Neutrophil (primary cell): ENCODE results near the gene CCDC142.
"Not testable (repeated sequence)": the region's sequence is repeated elsewhere in the genome, so short reads cannot be mapped to it uniquely, and the experiment has no call there.

Source experiments
- H3K27ac ChIP-seq: fragments of 200-600 bp; sonication (generic); 2 replicates; pipeline ENCODE4 v1.5.1; 2016; ENCODE audit warnings: mild to moderate bottlenecking, moderate library complexity
- H3K27me3 ChIP-seq: fragments of 200-600 bp; sonication (generic); 2 replicates; pipeline ENCODE4 v1.6.0; 2016; ENCODE audit warnings: mild to moderate bottlenecking
- H3K36me3 ChIP-seq: fragments of 200-600 bp; sonication (generic); 2 replicates; pipeline ENCODE4 v1.5.1; 2017
- H3K4me1 ChIP-seq, 2 experiments: fragments of 200-600 bp in 1 of 2; sonication (generic) in 1 of 2; 1 replicate in 1 of 2; 2 replicates in 1 of 2; pipeline versions ENCODE4 v1.5.1 to v1.6.1; 2013 to 2016; ENCODE audit warnings: low read depth in 1 of 2, low read length in 1 of 2, mild to moderate bottlenecking in 1 of 2, moderate library complexity in 1 of 2; ENCODE audit not compliant: control insufficient read depth in 1 of 2, insufficient read depth in 1 of 2
- H3K4me3 ChIP-seq, 2 experiments: fragments of 200-600 bp in 1 of 2; sonication (generic) in 1 of 2; 1 replicate in 1 of 2; 2 replicates in 1 of 2; pipeline ENCODE4 v1.5.1; 2013 to 2016; ENCODE audit warnings: low read depth in 1 of 2, low read length in 1 of 2, mild to moderate bottlenecking in 1 of 2, moderate library complexity in 1 of 2
- H3K9me3 ChIP-seq: fragments of 200-600 bp; sonication (generic); 2 replicates; pipeline ENCODE4 v1.5.1; 2016
- CTCF ChIP-seq: fragments of 200-600 bp; sonication (generic); IDR thresholded peaks from 2 replicates; pipeline ENCODE4 v1.5.1; 2016; ENCODE audit warnings: antibody characterized with exemption

The CCDC142 gene

GRCh38 chr2:74489906-74490305, 7.1 kb upstream of the CCDC142 start:
- no peaks in the 10 kb centered on the region for H3K4me1 ChIP-seq
- no peaks in the 10 kb centered on the region for H3K27me3 ChIP-seq
- TF ChIP-seq CTCF: no peak
- H3K9me3 ChIP-seq: no peaks in the 10 kb centered on the region
- H3K27ac ChIP-seq: no peak overlapping the region
- no peak overlapping the region for H3K4me3 ChIP-seq
- peaks cover 79% of the 10 kb centered on the region for H3K36me3 ChIP-seq

DNA sequence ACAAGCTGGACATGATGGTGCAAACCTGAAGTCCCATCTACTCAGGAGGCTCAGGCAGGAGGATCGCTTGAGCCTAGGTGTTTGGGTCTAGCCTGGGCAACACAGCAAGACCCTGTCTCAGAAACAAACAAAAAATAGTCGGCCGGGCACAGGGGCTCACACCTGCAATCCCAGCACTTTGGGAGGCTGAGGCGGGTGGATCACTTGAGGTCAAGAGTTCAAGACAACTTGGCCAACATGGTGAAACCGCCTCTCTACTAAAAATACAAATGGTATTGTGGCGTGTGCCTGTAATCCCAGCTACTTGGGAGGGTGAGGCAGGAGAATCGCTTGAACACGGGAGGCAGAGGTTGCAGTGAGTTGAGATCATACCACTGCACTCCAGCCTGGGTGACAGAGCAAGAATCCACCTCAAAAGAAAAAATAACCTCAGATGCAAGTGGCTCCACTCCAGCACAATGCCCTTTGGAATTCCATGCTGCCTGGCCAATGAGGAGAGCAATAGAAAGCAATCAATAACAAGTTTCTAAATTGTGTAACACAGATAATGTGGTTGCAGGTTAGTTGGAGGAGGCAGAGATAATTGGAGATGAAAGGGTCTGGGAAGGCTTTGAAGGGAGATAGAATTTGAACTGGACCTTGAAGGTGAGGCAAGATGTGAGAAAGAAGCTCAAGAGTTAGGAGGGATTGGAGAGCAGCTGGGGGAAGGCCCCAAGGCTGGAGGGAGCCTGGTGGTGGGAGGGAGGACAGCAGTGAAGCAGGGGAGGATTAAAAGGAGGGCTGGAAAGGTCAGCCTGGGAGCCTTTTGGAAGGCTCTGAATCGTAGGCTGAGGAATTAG, 6.1 kb upstream of the CCDC142 start:
- peaks cover 72% of the 10 kb centered on the region for H3K36me3 ChIP-seq
- no peak overlapping the region for H3K27ac ChIP-seq
- no peaks in the 10 kb centered on the region for H3K27me3 ChIP-seq
- H3K9me3 ChIP-seq: no peaks in the 10 kb centered on the region
- H3K4me1 ChIP-seq: peaks cover 0 to under 1% of the 10 kb centered on the region in 2 experiments
- no peak overlapping the region for H3K4me3 ChIP-seq
- no peak for TF ChIP-seq CTCF

GRCh38 chr2:74486141-74486540, 3.3 kb upstream of the CCDC142 start:
- peaks cover 46% of the 10 kb centered on the region for H3K36me3 ChIP-seq

GRCh38 chr2:74483675-74484164, 922 bp upstream of the CCDC142 start:
- H3K27ac ChIP-seq: peak overlapping the region; percentile 88
- H3K9me3 ChIP-seq, H3K27me3 ChIP-seq: not testable (repeated sequence)
- H3K4me1 ChIP-seq: peaks cover 23 to 28% of the 10 kb centered on the region in 2 experiments
- peak overlapping the region; percentile 95 to 100 for H3K4me3 ChIP-seq
- H3K36me3 ChIP-seq: peaks cover 31% of the 10 kb centered on the region

More at GRCh38 chr2:74486141-74486540, 3.3 kb upstream of the CCDC142 start:
- H3K27me3 ChIP-seq: no peaks in the 10 kb centered on the region
- H3K9me3 ChIP-seq: no peaks in the 10 kb centered on the region
- no peak for TF ChIP-seq CTCF
- peaks cover 17 to 23% of the 10 kb centered on the region in 2 experiments for H3K4me1 ChIP-seq
- H3K27ac ChIP-seq: no peak overlapping the region
- no peak overlapping the region for H3K4me3 ChIP-seq

- Histone ChIP-seq H3K4me3 (peak overlapping the region; percentile 95 to 100), H3K27ac (peak overlapping the region; percentile 88), H3K9me3 (no peaks in the 10 kb centered on the region), H3K36me3 (peaks cover 20% of the 10 kb centered on the region), H3K27me3 (no peaks in the 10 kb centered on the region), H3K4me1 (peaks cover 23 to 28% of the 10 kb centered on the region in 2 experiments)
- no peak for TF ChIP-seq CTCF
Observed at GRCh38 chr2:74481961-74482800, 617 bp downstream of the CCDC142 start.
